H1 (cell line): Measurements from ENCODE around the gene HPN. TPM values are rescaled to one million over a fixed set of nuclear protein-coding genes. Genes with fewer than 3 reads are reported as not detected.
A peak's percentile ranks its signal among the peaks of the same experiment; 100 is the strongest.

Experiments used
- CTCF ChIA-PET: fragments of 300-600 bp; sonication (Branson Sonifier 250); formaldehyde crosslinking; loops from one replicate; lab custom pipeline; 2021; ENCODE audit not compliant: partially characterized antibody; lab: Charles Lee
- POLR2A ChIA-PET: fragments of 300-600 bp; sonication (Branson Sonifier 250); formaldehyde crosslinking; loops from one replicate; lab custom pipeline; 2021; ENCODE audit warnings: inconsistent platforms; ENCODE audit not compliant: partially characterized antibody; lab: Charles Lee
- DNase-seq, 2 experiments: peaks; one replicate each; pipeline versions ENCODE4 v3.0.0 to v3.0.0-alpha.2; 2010 to 2022; ENCODE audit warnings: low spot score in 2 of 2, low read depth in 1 of 2, mixed read lengths in 1 of 2
- FAIRE-seq: peaks from 2 replicates; lab custom pipeline; 2011; peaks lifted over from hg19 to GRCh38; lab: Jason Lieb, UNC
- H2AFZ ChIP-seq: 2 replicates; pipeline ENCODE4 v1.8.1; 2012; ENCODE audit warnings: low read length, inconsistent platforms
- H2AK5ac ChIP-seq: 2 replicates; pipeline ENCODE4 v1.6.1; 2013; ENCODE audit warnings: low read depth, low read length
- H2BK120ac ChIP-seq: replicated peaks from 2 replicates; pipeline ENCODE3; 2013; ENCODE audit warnings: low read depth, low read length, inconsistent platforms
- H2BK12ac ChIP-seq: 2 replicates; pipeline ENCODE4 v1.6.1; 2013; ENCODE audit warnings: low read depth, low read length
- H2BK15ac ChIP-seq: 2 replicates; pipeline ENCODE4 v1.6.1; 2013; ENCODE audit warnings: low read length
- H2BK20ac ChIP-seq: 2 replicates; pipeline ENCODE4 v1.6.1; 2013; ENCODE audit warnings: low read length
- H2BK5ac ChIP-seq: 2 replicates; pipeline ENCODE4 v1.6.1; 2013; ENCODE audit warnings: low read depth, low read length
- H3K14ac ChIP-seq: 2 replicates; pipeline ENCODE4 v1.6.1; 2013; ENCODE audit warnings: inconsistent platforms; ENCODE audit not compliant: insufficient read length
- H3K18ac ChIP-seq: 2 replicates; pipeline ENCODE4 v1.6.1; 2013; ENCODE audit warnings: low read length; ENCODE audit errors: extremely low read depth
- H3K23ac ChIP-seq: 2 replicates; pipeline ENCODE4 v1.6.1; 2013; ENCODE audit warnings: inconsistent platforms; ENCODE audit not compliant: insufficient read length
- H3K23me2 ChIP-seq: 2 replicates; pipeline ENCODE4 v1.6.1; 2013; ENCODE audit warnings: low read depth, low read length
- H3K27ac ChIP-seq: 2 replicates; pipeline ENCODE4 v1.6.1; 2011; ENCODE audit warnings: low read depth, low read length, inconsistent platforms
- H3K27me3 ChIP-seq, 4 experiments: replicated peaks in 1 of 4; 1 replicate in 1 of 4; 2 replicates in 3 of 4; pipeline versions ENCODE4 v1.6.1 to v1.8.1; 2011 to 2013; ENCODE audit warnings: low read length in 3 of 4, mild to moderate bottlenecking in 3 of 4, inconsistent platforms in 2 of 4, mixed read lengths in 2 of 4, moderate library complexity in 1 of 4; ENCODE audit not compliant: control insufficient read depth in 3 of 4, insufficient read depth in 3 of 4; ENCODE audit errors: extremely low read depth in 1 of 4
- H3K36me3 ChIP-seq, 4 experiments: 2 replicates each; pipeline versions ENCODE4 v1.6.1 to v1.8.1; 2011 to 2013; ENCODE audit warnings: mild to moderate bottlenecking in 4 of 4, low read length in 3 of 4, moderate library complexity in 2 of 4, control low read depth in 1 of 4, inconsistent platforms in 1 of 4; ENCODE audit not compliant: insufficient read depth in 4 of 4, control insufficient read depth in 2 of 4
- H3K4ac ChIP-seq: replicated peaks from 2 replicates; pipeline ENCODE3; 2013; ENCODE audit warnings: low read length, low read depth, mixed read lengths, inconsistent platforms; ENCODE audit not compliant: insufficient read length
- H3K4me1 ChIP-seq, 4 experiments: replicated peaks in 1 of 4; 1 replicate in 1 of 4; 2 replicates in 3 of 4; pipeline versions ENCODE4 v1.6.1 to v1.8.1; 2011 to 2013; ENCODE audit warnings: low read length in 3 of 4, inconsistent platforms in 2 of 4, mixed read lengths in 1 of 4; ENCODE audit not compliant: insufficient read depth in 4 of 4, control insufficient read depth in 3 of 4
- H3K4me2 ChIP-seq, 2 experiments: 2 replicates each; pipeline versions ENCODE4 v1.6.1 to v1.8.1; 2011 to 2013; ENCODE audit warnings: low read depth in 2 of 2, low read length in 2 of 2, control low read depth in 1 of 2, inconsistent platforms in 1 of 2, mild to moderate bottlenecking in 1 of 2; ENCODE audit not compliant: insufficient read depth in 1 of 2
- H3K4me3 ChIP-seq, 4 experiments: fragments of 200-600, 300-600 bp in 1 of 4; sonication (generic), shearing (Covaris generic), sonication (Bioruptor Twin) in 1 of 4; 2 replicates each; pipeline versions ENCODE4 v1.5.1 to v1.8.1; 2011 to 2016; ENCODE audit warnings: low read length in 4 of 4, low read depth in 3 of 4, control low read depth in 2 of 4, inconsistent platforms in 2 of 4, mild to moderate bottlenecking in 2 of 4, mixed read lengths in 1 of 4, moderate library complexity in 1 of 4; ENCODE audit not compliant: insufficient read depth in 2 of 4; ENCODE audit errors: extremely low read depth in 1 of 4
- H3K56ac ChIP-seq: replicated peaks from 2 replicates; pipeline ENCODE3; 2013; ENCODE audit warnings: low read depth, mild to moderate bottlenecking, mixed read lengths, low read length, inconsistent platforms; ENCODE audit not compliant: insufficient read length
- H3K79me1 ChIP-seq: 2 replicates; pipeline ENCODE4 v1.6.1; 2013; ENCODE audit warnings: low read depth, low read length, control low read depth
- H3K79me2 ChIP-seq, 2 experiments: 2 replicates each; pipeline versions ENCODE4 v1.6.1 to v1.8.1; 2012 to 2013; ENCODE audit warnings: low read length in 2 of 2, mild to moderate bottlenecking in 2 of 2, inconsistent platforms in 1 of 2; ENCODE audit not compliant: insufficient read depth in 2 of 2, control insufficient read depth in 1 of 2
- H3K9ac ChIP-seq, 4 experiments: replicated peaks in 1 of 4; 1 replicate in 1 of 4; 2 replicates in 3 of 4; pipeline versions ENCODE4 v1.6.1 to v1.8.1; 2011 to 2013; ENCODE audit warnings: low read depth in 3 of 4, low read length in 3 of 4, control low read depth in 2 of 4, mild to moderate bottlenecking in 2 of 4, moderate library complexity in 2 of 4, inconsistent platforms in 1 of 4; ENCODE audit errors: extremely low read depth in 1 of 4
- H3K9me3 ChIP-seq, 2 experiments: 2 replicates each; pipeline versions ENCODE4 v1.6.1 to v1.8.1; 2012 to 2013; ENCODE audit warnings: mild to moderate bottlenecking in 2 of 2, moderate library complexity in 2 of 2, control low read depth in 1 of 2, inconsistent platforms in 1 of 2, low read depth in 1 of 2, low read length in 1 of 2, mixed read lengths in 1 of 2; ENCODE audit not compliant: insufficient read depth in 2 of 2
- H4K20me1 ChIP-seq, 2 experiments: replicated peaks in 1 of 2; 2 replicates each; pipeline versions ENCODE3 to v1.8.1; 2011 to 2013; ENCODE audit warnings: inconsistent platforms in 2 of 2, low read length in 2 of 2, mild to moderate bottlenecking in 1 of 2; ENCODE audit not compliant: insufficient read depth in 2 of 2, control insufficient read depth in 1 of 2
- H4K5ac ChIP-seq: 2 replicates; pipeline ENCODE4 v1.6.1; 2013; ENCODE audit warnings: low read length, low read depth, mixed read lengths, inconsistent platforms; ENCODE audit not compliant: insufficient read length
- H4K8ac ChIP-seq: 2 replicates; pipeline ENCODE4 v1.8.0; 2013; ENCODE audit warnings: mild to moderate bottlenecking, moderate library complexity, low read length, inconsistent platforms; ENCODE audit not compliant: insufficient read depth; ENCODE audit errors: extremely low read depth
- H4K91ac ChIP-seq: replicated peaks from 2 replicates; pipeline ENCODE3; 2013; ENCODE audit warnings: low read length, mixed read lengths, inconsistent platforms; ENCODE audit not compliant: insufficient read length
- BRCA1 ChIP-seq: IDR thresholded peaks from 2 replicates; pipeline ENCODE4 v1.6.1; 2012; ENCODE audit warnings: low read depth, low read length, improper control_type of control experiment
- CEBPB ChIP-seq: IDR thresholded peaks from 2 replicates; pipeline ENCODE4 v1.6.1; 2012; ENCODE audit warnings: low read depth, low read length
- CTBP2 ChIP-seq: IDR thresholded peaks from 2 replicates; pipeline ENCODE4 v1.7.0; 2011; ENCODE audit warnings: borderline replicate concordance, mild to moderate bottlenecking, moderate library complexity, mixed read lengths, low read length; ENCODE audit not compliant: insufficient read depth, insufficient read length
- JUN ChIP-seq: IDR thresholded peaks from 2 replicates; pipeline ENCODE4 v1.6.1; 2011; ENCODE audit warnings: low read depth, mild to moderate bottlenecking, improper control_type of control experiment, low read length
- MAFK ChIP-seq: IDR thresholded peaks from 2 replicates; pipeline ENCODE4 v1.6.1; 2012; ENCODE audit warnings: low read depth, mild to moderate bottlenecking, improper control_type of control experiment, low read length
- RFX5 ChIP-seq: IDR thresholded peaks from 2 replicates; pipeline ENCODE4 v1.6.1; 2011; ENCODE audit warnings: low read depth, low read length, improper control_type of control experiment, borderline replicate concordance
- WGBS, 2 experiments: shearing (Covaris generic) in 1 of 2; methylation state at CpG; one replicate each; pipeline versions ENCODE4 v1.1.6 to v1.1.7; 2013 to 2015; ENCODE audit warnings: low lambda C conversion rate in 2 of 2, mixed read lengths in 2 of 2, inconsistent platforms in 1 of 2, low coverage in 1 of 2, missing lambda C conversion rate in 1 of 2; ENCODE audit not compliant: insufficient replicate concordance in 2 of 2, insufficient coverage in 1 of 2, insufficient read length in 1 of 2; ENCODE audit errors: extremely low coverage in 1 of 2, missing lambda C conversion rate in 1 of 2; 5-methylcytosine and 5-hydroxymethylcytosine counted together
- polyA plus RNA-seq, 7 experiments: library from polyadenylated mRNA; depleted of rRNA in 3 of 7; stranded (reverse) in 5 of 7; unstranded in 2 of 7; fragments of >200 nt in 5 of 7; fragments of 200-250 nt in 2 of 7; gene quantifications; 1 replicate in 5 of 7; 2 replicates in 1 of 7; 4 replicates in 1 of 7; pipeline versions ENCODE4 v1.2.1 to v1.2.3, GENCODE V29; 2011 to 2013; ENCODE audit warnings: missing spikeins in 2 of 7, mixed read lengths in 2 of 7
- total RNA-seq: library from RNA; stranded (reverse); fragmentation: NEBNext Ultra II Directional; extraction: Animal tissue kit (Norgen Biotek cat#: 25700); gene quantifications from 2 replicates; pipeline ENCODE4 v1.2.1, GENCODE V29; 2021
- TF ChIP-seq, protein P1 (sequence below): IDR thresholded peaks from 2 replicates; pipeline ENCODE4 v1.6.1; 2011; ENCODE audit warnings: low read depth, mild to moderate bottlenecking, low read length; ENCODE audit not compliant: insufficient read depth
- TF ChIP-seq, protein P2 (sequence below), 3 experiments: IDR thresholded peaks; 1 replicate in 2 of 3; 2 replicates in 1 of 3; pipeline versions ENCODE4 v1.5.1 to v1.6.1; 2011; ENCODE audit warnings: low read length in 3 of 3, mild to moderate bottlenecking in 3 of 3, inconsistent platforms in 2 of 3, low read depth in 1 of 3, moderate library complexity in 1 of 3; ENCODE audit not compliant: insufficient read depth in 1 of 3; ENCODE audit errors: control extremely low read depth in 1 of 3

HPN gene
- total and polyA plus RNA-seq, 2 of the 8 experiments (the other 6 are each of a cell fraction or from before 2014, with no cell fraction given), result 14.7 to 33.7 TPM

DNA sequence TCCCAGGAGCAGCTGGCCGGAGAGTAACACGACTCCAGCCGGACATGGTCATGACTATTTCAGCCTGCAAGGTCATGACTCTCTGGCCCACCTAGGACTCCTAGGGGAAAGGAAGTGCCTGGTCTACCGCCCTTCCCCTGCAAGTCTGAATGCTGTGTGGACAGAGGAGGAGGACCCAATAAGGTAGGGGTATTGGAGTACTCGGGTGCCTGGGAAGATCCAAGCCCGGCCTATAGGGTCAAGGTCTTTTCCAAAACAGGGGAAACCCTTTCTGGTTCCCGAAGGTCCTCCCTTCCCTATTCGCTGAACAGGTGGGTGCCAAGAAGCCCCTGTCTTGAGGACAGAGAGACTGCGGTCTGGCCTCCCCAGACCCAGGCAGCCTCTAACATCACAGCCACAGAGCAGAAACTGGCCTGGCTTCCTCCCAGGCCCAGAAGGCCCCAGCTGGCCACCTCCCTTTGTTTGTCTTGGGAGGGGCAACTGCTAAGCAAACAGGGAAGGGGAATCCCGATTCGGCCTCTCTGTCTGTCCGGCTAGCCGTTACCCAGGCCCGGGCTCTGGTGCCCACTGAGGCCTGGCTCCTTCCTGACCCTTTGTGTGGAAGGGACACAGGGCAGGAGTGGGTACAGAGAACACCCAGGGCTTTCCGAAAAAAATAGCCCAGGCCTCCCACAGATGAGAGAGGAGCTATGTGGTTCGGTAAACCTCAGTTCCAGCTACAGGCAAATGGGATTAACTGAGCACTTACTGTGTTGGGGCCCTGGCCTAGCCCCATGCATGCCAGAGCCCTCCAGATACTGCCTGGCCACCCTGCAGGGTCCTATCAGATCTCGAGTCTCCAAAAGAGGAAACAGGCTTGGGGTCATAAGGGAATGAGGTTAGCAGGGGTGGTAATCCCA, 46.6 kb upstream of the HPN start:
- no peak overlapping the region for H3K4me3 ChIP-seq
- H3K79me2 ChIP-seq, result no peaks in the 10 kb centered on the region
- no peak overlapping the region for H3K27ac ChIP-seq
- H3K36me3 ChIP-seq, result no peaks in the 10 kb centered on the region
- no peak overlapping the region for H3K4me2 ChIP-seq
- 85% methylated on average over 17 of the region's 17 CpGs; no CpG with 5 or more reads in 1 of the 2 experiments for WGBS, 2 experiments
- H4K5ac ChIP-seq, result no peak overlapping the region
- H3K4me1 ChIP-seq, result peaks cover 0 to 10% (median 8%) of the 10 kb centered on the region in 4 experiments; a peak in 6 of 7 replicates
- peak overlapping the region; percentile 88; the same call in 1 of the 2 replicates for H2BK15ac ChIP-seq
- H2AK5ac ChIP-seq, result no peak overlapping the region
- no peaks in the 10 kb centered on the region for H4K20me1 ChIP-seq
- no peak overlapping the region for H4K8ac ChIP-seq
- no peak overlapping the region for H3K9ac ChIP-seq
- H3K18ac ChIP-seq, result no peak overlapping the region; the same call in 1 of the 2 replicates
- CTCF ChIA-PET, result interaction anchor here (0.6 to 1.9 kb wide), 7 partner anchors 13 to 572 kb away, joined by 3 to 5 read pairs (median 3); no protein-coding TSS in a partner anchor
- H2BK20ac ChIP-seq, result no peak overlapping the region
- no peak overlapping the region for H4K91ac ChIP-seq
- FAIRE-seq (no peak), DNase-seq (no peak)
- H3K79me1 ChIP-seq, result no peaks in the 10 kb centered on the region
- H3K27me3 ChIP-seq, result no peaks in the 10 kb centered on the region
- no peak overlapping the region for H3K4ac ChIP-seq
- no peak overlapping the region for H3K14ac ChIP-seq
- no peaks in the 10 kb centered on the region for H3K9me3 ChIP-seq
- no peak overlapping the region for H3K23ac ChIP-seq
- no peak overlapping the region for H2AFZ ChIP-seq
- H3K56ac ChIP-seq, result no peak overlapping the region
- peaks cover 10% of the 10 kb centered on the region; the same call in 1 of the 2 replicates for H3K23me2 ChIP-seq
- no peak overlapping the region for H2BK120ac ChIP-seq
- POLR2A ChIA-PET, result interaction anchor here (0.8 to 22.5 kb wide), 4 partner anchors 10 to 45 kb away, joined by 3 to 366 read pairs (median 4); partner anchors contain the start of gene SCN1B
- H2BK12ac ChIP-seq, result peak overlapping the region; percentile 63; the same call in 1 of the 2 replicates
- H2BK5ac ChIP-seq, result no peak overlapping the region; the same call in 1 of the 2 replicates
- TF ChIP-seq, protein P1, sequence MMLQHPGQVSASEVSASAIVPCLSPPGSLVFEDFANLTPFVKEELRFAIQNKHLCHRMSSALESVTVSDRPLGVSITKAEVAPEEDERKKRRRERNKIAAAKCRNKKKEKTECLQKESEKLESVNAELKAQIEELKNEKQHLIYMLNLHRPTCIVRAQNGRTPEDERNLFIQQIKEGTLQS, result no peak
- TF ChIP-seq JUN, result no peak
- no peak for TF ChIP-seq CEBPB
- TF ChIP-seq RFX5, result no peak
- TF ChIP-seq CTBP2, result no peak
- no peak for TF ChIP-seq BRCA1
- TF ChIP-seq, protein P2, sequence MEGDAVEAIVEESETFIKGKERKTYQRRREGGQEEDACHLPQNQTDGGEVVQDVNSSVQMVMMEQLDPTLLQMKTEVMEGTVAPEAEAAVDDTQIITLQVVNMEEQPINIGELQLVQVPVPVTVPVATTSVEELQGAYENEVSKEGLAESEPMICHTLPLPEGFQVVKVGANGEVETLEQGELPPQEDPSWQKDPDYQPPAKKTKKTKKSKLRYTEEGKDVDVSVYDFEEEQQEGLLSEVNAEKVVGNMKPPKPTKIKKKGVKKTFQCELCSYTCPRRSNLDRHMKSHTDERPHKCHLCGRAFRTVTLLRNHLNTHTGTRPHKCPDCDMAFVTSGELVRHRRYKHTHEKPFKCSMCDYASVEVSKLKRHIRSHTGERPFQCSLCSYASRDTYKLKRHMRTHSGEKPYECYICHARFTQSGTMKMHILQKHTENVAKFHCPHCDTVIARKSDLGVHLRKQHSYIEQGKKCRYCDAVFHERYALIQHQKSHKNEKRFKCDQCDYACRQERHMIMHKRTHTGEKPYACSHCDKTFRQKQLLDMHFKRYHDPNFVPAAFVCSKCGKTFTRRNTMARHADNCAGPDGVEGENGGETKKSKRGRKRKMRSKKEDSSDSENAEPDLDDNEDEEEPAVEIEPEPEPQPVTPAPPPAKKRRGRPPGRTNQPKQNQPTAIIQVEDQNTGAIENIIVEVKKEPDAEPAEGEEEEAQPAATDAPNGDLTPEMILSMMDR (IDR thresholded peaks at IDR 0.05; ENCODE audit: control extremely low read depth in 1 of 3, insufficient read depth in 1 of 3, low read depth in 1 of 3, low read length in 3 of 3), result no peak
- TF ChIP-seq MAFK, result no peak
